K562 (cell line): ENCODE data around the gene PDRG1.

Experiments
- EZH2 ChIP-seq: IDR thresholded peaks from 2 replicates; pipeline ENCODE4 v1.6.1; 2012; ENCODE audit warnings: low read depth, mild to moderate bottlenecking, inconsistent platforms, low read length, borderline replicate concordance
- FUS ChIP-seq: fragments of 200-400 bp; formaldehyde crosslinking; optimal IDR thresholded peaks from 2 replicates; pipeline ENCODE3; 2017; ENCODE audit warnings: low read depth, low read length
- HNRNPL ChIP-seq: fragments of 200-400 bp; formaldehyde crosslinking; IDR thresholded peaks from 2 replicates; pipeline ENCODE4 v1.6.1; 2017; ENCODE audit warnings: low read depth, mild to moderate bottlenecking, low read length
- MAX ChIP-seq: sonication (generic); formaldehyde crosslinking; IDR thresholded peaks from 2 replicates; pipeline ENCODE4 v1.9.0; 2022; ENCODE audit warnings: mild to moderate bottlenecking, missing genetic modification reagents
- POLR2A ChIP-seq: fragments of 450-650 bp; conservative IDR thresholded peaks from 2 replicates; pipeline ENCODE4 v1.6.1; 2016
- PTBP1 ChIP-seq: fragments of 200-400 bp; formaldehyde crosslinking; IDR thresholded peaks from 2 replicates; pipeline ENCODE4 v1.6.1; 2017; ENCODE audit warnings: low read depth, low read length
- SAFB ChIP-seq: fragments of 200-400 bp; formaldehyde crosslinking; IDR thresholded peaks from 2 replicates; pipeline ENCODE4 v1.6.1; 2017; ENCODE audit warnings: low read depth, low read length, borderline replicate concordance
- SMAD3 ChIP-seq: fragments of 450-650 bp; formaldehyde crosslinking; conservative IDR thresholded peaks from 2 replicates; pipeline ENCODE4 v1.4.0; 2020; ENCODE audit warnings: mild to moderate bottlenecking
- SMARCA4 ChIP-seq: fragments of 450-650 bp; IDR thresholded peaks from 2 replicates; pipeline ENCODE4 v1.6.1; 2016
- SP1 ChIP-seq: sonication (generic); formaldehyde crosslinking; IDR thresholded peaks from 2 replicates; pipeline ENCODE4 v1.8.1; 2022; ENCODE audit warnings: mild to moderate bottlenecking, missing genetic modification reagents
- ZBTB26 ChIP-seq: fragments of 450-650 bp; formaldehyde crosslinking; IDR thresholded peaks from 2 replicates; pipeline ENCODE4 v1.4.0; 2022; ENCODE audit warnings: missing genetic modification characterization
- ZFPM2 ChIP-seq: fragments of 250-450 bp; sonication (Bioruptor Pico); IDR thresholded peaks from 2 replicates; pipeline ENCODE4 v1.5.1; 2022; ENCODE audit warnings: mild to moderate bottlenecking
- ZNF263 ChIP-seq: sonication (generic); formaldehyde crosslinking; IDR thresholded peaks from 2 replicates; pipeline ENCODE4 v1.8.0; 2022; ENCODE audit warnings: mild to moderate bottlenecking, missing genetic modification reagents, borderline replicate concordance

- TF ChIP-seq ZNF263 (CRISPR knock-in tag): no peak
- TF ChIP-seq SMARCA4: no peak
- no peak for TF ChIP-seq ZFPM2 (CRISPR knock-in tag)
- TF ChIP-seq EZH2: no peak
- no peak for TF ChIP-seq MAX
- TF ChIP-seq ZBTB26 (CRISPR knock-in tag): no peak
- TF ChIP-seq SMAD3: no peak
- TF ChIP-seq FUS: no peak
- TF ChIP-seq PTBP1: no peak
- no peak for TF ChIP-seq POLR2A
- no peak for TF ChIP-seq HNRNPL
- TF ChIP-seq SP1 (CRISPR knock-in tag): no peak
- TF ChIP-seq SAFB: no peak
These were observed 17.4 kb downstream of the PDRG1 start for GRCh38 chr20:31934491-31934890.
